HEK293 (cell line): ENCODE data around the gene ARHGAP26.

Experiments
- CTCF ChIP-seq: fragments of 450-650 bp; formaldehyde crosslinking; IDR thresholded peaks from 2 replicates; pipeline ENCODE4 v1.5.1; 2016; ENCODE audit warnings: missing biosample characterization, missing genetic modification characterization
- PATZ1 ChIP-seq: fragments of 450-650 bp; formaldehyde crosslinking; IDR thresholded peaks from 2 replicates; pipeline ENCODE4 v1.5.1; 2016; ENCODE audit warnings: missing biosample characterization, missing genetic modification characterization
- REST ChIP-seq: fragments of 450-650 bp; formaldehyde crosslinking; IDR thresholded peaks from 2 replicates; pipeline ENCODE4 v1.5.1; 2016; ENCODE audit warnings: missing biosample characterization, missing genetic modification characterization
- SP2 ChIP-seq: fragments of 450-650 bp; formaldehyde crosslinking; IDR thresholded peaks from 2 replicates; pipeline ENCODE4 v1.5.1; 2016; ENCODE audit warnings: missing biosample characterization, missing genetic modification characterization
- ZBTB26 ChIP-seq: fragments of 450-650 bp; formaldehyde crosslinking; optimal IDR thresholded peaks from 2 replicates; pipeline ENCODE3; 2016; ENCODE audit warnings: missing biosample characterization, mild to moderate bottlenecking, missing genetic modification characterization
- ZNF174 ChIP-seq: fragments of 450-650 bp; formaldehyde crosslinking; IDR thresholded peaks from 2 replicates; pipeline ENCODE4 v1.5.0; 2017; ENCODE audit warnings: missing biosample characterization, mild to moderate bottlenecking, missing genetic modification characterization

GRCh38 chr5:142869886-142870285 is 99.7 kb downstream of the ARHGAP26 start:
- no peak for TF ChIP-seq ZBTB26 (tag by site-specific recombination)
- no peak for TF ChIP-seq REST (tag by site-specific recombination)
- no peak for TF ChIP-seq ZNF174 (tag by site-specific recombination)
- no peak for TF ChIP-seq SP2
- no peak for TF ChIP-seq PATZ1
- no peak for TF ChIP-seq CTCF (tag by site-specific recombination)
